Stimulated activated CD4-positive, alpha-beta T cell treated with anti-CD3 and anti-CD28 coated beads, Interleukin-2, amount 100 ng/mL, for 4 hours (primary cell): ENCODE measurements around the gene ZFP82.

Experiments used
- DNase-seq: peaks from one replicate; pipeline ENCODE4 v3.0.0-alpha.2; 2020; ENCODE audit warnings: low read depth

The ZFP82 gene

DNA sequence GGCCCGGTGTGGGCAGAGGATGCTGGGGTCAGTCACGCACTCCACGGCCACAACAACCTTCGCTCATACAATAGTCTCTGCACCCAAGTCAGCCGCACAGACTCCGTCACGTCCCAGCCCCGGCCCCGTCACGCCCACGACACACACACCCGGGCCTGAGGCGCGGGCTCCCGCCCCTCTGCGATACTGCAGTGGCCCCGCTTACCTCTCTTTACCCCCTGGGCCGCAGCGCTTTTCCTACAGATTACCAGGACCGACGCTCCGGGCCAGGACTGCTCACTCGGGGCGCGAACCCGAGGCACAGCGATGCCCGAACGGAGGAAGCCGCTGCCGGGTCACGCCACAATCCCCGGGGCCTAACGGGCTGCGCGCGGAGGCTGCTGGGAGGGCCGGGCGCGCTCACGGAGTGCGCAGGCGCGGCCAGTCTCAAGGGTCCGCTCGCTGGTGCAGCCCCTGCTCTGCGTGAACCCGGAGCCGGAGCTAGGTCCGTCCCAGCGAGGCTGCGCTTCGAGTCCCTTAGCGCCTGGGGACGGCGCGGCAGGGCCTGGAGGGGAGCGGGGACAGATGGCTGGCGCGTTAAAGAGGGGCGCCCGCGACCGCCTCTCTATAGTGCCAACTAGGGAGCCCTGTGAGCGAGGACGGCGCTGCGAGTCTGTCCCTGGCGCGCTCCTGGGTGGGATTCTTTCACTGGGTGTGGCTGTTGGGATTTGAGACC lies at the start of gene ZFP82:
Gene ZFP82 (minus strand): TSS at position 358 of the 715 bp plus-strand sequence. CDS start 8,855 bp downstream, outside the sequence.
- peak; percentile 63 for DNase-seq

DNA sequence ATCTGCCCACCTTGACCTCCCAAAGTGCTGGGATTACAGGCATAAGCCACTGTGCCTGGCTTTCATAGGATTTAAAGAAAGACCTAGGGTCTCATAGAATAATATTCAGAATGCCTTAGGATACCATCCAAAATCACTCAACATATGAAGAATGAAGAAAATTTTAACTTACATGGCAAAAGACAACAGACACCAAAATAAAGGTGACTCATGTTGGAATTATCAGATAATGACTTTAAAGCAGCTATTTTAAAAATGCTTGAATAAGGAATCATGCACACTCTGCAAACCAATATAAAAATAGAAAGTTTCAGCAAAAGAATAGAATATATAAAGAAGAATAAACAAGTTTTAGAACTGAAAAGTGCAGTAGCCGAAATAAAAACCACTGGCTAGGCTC lies 41.6 kb upstream of the ZFP82 start:
- DNase-seq: no peak

DNA sequence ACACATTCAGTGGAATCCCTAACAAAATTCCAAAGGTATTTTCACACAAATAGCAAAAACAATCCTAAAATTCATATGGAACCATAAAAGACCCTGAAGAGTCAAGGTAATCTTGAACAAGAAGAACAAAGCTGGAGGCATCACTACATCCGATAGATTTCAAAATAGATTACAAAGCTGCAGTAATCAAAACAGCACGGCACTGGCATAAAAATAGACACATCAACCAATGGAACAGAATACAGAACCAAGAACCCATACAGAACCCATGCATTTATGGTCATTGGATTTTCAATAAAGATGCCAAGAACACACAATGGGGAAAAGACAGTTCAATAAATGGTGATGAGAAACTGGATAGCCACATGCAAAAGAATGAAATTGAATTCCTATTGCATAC lies 38.4 kb upstream of the ZFP82 start:
- DNase-seq: no peak

DNA sequence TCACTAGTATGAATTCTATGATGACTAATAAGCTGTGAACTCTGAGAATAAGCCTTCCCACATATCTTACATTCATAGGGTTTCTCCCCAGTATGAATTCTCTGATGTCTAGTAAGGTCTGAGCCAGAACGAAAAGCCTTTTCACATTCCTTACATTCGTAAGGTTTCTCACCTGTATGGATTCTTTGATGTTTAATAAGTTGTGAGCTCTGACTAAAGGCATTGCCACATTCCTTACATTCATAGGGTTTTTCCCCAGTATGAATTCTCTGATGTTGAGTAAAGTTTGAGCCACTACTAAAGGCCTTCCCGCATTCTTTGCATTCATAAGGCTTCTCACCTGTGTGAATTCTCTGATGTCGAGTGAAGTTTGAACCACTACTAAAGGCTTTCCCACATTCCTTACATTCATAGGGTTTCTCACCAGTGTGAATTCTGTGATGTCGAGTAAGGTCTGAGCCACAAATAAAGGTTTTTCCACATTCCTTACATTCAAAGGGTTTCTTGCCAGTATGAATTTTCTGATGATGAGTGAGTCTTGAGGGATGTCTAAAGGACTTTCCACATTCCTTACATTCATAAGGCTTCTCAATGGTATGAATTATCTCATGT lies 30.7 kb upstream of the ZFP82 start:
- no peak for DNase-seq

DNA sequence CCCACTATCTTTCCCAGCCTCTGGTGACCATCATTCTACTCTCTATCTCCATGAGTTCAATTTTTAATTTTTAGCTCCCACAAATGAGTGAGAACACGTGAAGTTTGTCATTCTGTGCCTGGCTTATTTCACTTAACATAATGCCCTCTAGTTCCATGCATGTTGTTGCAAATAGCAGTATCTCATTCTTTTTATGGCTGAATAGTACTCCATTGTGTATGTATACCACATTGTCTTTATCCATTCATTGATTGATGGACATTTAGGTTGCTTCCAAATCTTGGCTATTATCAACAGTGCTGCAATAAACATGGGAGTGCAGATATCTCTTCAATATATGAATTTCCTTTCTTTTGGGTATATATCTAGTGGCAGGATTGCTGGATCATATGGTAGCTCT lies 22.9 kb upstream of the ZFP82 start:
- no peak for DNase-seq

DNA sequence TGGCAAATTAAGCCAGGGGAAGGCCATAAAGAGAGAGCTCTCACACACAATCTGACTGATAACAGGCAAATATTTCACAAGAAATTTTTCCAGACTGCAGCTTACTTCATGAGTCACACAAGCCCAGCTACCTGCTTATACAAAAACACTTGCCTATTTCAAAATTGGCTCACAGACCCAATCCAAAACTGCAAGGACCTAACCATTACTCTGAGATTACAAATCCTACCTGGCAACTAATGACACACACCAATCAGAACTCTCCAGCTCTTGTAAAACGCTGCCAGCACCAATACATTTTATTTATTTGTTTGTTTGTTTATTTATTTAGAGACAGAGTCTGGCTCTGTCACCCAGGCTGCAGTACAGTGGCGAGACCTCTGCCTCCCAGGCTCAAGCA lies 18.1 kb upstream of the ZFP82 start:
- DNase-seq: no peak

DNA sequence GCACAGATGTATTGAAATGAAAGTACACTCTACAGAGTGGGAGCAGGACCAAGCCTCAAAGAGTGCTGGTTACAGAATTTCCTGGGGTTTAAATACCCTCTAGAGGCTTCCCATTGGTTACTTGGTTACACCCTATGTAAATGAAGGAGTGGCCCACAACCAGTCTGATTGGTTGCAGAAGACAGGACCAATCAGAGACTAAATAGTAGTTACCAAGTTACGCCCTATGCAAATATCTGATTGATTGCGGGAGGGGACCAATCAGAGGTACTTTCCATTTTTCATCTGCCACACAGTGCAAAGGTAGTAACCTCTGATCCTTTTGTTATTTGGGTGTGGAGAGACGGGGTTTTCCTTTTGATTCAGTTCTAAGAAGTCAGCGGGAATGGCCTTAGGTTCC lies 5.5 kb upstream of the ZFP82 start:
- DNase-seq: no peak

DNA sequence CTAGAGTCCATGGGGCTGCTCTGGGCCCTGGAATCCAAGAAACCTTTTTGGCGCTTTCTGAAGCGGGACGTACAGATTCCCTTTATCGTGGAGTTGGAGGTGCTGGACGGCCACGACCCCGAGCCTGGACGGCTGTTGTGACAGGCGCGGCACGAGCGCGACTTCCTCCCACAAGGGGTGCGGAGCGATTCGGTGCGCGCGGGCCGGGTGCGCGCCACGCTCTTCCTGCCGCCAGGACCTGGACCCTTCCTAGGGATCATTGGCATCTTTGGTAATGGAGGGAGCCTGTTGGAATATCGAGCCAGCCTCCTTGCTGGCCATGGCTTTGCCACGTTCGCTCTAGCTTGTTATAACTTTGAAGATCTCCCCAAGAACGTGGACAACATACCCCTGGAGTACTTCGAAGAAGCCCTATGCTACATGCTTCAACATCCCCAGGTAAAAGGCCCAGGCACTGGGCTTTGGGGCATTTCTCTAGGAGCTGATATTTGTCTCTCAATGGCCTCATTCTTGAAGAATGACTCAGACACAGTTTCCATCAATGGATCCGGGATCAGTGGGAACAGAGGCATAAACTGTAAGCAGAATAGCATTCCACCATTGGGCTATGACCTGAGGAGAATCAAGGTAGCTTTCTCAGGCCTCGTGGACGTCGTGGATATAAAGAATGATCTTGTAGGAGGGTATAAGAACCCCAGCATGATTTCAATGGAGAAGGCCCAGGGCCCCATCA lies 3.5 kb upstream of the ZFP82 start:
- DNase-seq: no peak

DNA sequence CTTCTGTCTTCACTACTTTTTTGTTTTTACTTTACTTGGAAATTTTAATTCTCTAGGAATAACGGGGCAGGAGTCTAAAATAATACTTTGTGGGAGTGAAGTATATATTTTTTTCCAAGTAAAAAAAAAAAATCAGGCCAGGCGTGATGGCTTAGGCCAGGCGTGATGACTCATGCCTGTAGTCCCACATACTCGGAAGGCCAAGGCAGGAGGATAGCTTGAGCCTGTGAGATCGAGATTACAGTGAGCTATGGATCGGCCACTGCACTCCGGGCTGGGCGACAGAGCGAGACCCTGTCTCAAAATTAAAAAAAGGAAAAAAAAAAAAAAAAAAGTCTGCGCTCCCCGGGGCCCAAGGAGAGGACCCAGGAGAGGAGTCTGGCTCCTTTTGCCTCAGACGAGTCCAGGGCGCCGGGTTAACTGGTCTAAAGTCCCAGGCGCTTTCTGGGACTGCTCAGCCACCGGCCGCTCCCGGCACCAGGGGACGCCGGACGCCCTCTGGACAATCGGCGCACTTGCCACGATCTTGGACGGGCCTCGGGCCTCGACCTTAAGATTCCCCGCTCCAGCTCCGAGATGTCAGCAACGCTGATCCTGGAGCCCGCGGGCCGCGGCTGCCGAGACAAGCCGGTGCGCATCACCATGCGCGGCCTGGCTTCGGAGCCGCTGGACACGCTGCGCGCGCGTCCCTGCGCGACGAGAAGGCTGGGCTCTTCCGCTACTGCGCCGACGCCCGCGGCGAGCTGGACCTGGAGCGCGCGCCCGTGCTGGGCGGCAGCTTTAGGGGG lies 2.7 kb upstream of the ZFP82 start:
- DNase-seq: no peak

DNA sequence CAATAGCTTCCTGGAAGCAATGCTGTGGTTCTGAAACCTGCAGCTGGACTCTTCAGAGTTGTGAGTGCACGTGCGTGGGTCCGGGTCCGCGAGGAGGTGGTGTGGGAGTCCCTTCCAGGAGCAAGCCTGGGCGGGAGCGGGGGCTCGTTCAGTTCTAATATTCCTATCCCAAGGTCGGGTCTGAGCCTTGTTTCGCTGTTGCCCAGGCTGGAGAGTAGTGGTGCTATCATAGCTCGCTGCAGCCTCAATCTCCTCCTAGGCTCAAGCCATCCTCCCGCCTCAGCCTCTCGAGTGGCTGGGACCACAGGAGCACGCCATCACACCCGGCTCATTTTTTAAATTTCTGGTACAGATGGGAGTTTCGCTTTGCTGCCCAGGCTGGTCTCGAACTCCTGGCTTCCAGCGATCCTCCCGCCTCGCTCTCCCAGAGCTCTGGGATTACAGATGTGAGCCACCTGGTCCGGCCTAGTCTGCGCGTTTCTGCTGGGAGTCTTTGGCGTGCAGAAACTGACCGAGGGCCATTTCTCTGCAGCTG lies 625 bp downstream of the ZFP82 start:
- no peak for DNase-seq

DNA sequence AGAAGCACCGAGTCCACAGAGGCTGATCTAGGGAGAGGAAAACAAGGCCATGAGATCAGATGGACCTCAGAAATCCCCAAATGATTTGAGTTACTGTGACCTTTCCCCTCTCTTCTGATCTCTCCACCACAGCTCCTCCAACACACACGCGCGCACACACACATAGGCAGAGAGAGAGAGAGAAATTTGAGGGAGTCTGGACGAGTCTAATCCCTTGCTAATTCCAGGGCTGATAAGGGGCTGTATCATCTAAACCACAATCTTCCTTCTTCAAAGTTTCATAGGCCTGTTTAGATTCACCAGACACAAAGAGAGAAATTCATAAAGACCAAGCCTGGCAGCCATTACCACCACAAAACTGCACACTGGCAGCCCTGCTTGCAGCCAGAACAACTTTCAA lies 8.6 kb downstream of the ZFP82 start:
- DNase-seq: no peak

DNA sequence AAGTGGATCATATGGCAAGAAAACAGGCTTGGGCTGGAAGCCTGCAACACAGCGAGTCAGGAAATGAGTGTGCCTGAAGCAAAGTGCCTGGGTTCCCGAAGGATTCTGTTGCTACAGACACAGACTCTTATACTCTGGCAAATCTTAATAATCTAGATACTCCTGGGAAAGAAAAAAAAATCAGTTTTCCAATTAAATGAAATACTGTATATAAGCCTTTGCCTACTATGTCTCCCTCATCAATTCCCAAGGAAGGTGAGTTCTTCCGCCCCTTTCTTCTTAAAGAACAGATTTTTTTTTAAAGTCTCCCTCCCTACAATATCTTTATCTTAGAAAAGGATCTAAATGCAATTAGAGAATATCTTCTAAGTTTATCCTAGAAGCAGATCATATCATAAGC lies 10.3 kb downstream of the ZFP82 start:
- DNase-seq: no peak

DNA sequence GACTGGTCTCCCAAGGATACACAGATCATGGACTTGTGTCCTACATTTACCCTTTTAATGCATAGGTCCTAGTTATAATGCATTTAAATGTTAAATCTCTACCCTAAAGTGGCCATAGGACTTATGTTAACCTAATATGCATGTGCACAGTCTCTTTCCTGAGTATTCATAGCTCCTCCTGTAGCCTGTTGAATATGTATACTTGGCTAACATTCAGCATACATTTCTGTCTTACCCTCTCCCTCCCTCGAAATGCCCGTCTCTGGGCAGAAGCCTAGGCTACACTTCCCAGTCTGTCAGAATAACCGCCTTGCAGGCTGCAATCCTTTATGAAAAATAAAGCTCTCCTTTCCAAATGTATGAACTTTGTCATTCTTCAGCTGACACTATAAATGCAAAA lies 13.9 kb downstream of the ZFP82 start:
- DNase-seq: no peak

DNA sequence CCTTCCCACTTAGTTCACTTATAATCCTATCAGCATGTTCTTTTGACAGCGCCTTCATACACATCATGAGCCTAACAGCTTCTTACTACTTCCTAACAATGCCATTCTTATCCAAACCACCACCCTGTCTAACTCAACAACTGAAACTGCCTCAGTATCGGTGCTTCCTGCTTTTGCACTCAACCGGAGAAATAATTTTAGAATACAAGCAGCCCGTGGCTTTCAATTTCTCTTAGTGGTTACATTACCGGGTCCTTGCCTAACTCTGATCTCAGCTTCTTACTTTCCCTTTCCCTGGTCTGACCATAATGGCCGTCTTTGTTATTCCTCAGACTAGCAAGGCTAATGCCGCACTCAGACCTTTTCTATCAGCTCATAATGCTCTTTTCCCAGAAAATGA lies 17.0 kb downstream of the ZFP82 start:
- DNase-seq: no peak

DNA sequence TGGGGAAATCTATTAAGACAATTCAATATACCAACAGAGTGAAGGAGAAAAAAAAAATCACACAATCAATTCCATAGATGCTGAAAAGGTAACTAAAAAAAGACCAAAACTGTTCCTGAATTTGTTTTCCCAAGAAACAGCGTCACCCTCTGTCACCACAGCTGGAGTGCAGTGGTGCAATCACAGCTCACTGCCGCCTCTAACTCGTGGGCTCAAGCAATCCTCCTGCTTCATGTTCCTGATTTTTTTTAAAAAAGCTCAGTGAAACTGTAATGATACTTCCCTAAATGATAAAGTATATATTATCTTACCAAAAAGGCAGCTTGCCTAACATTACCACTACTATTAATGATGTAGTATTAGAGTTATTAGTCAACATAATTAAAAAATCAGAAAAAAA lies 19.9 kb downstream of the ZFP82 start:
- no peak for DNase-seq

DNA sequence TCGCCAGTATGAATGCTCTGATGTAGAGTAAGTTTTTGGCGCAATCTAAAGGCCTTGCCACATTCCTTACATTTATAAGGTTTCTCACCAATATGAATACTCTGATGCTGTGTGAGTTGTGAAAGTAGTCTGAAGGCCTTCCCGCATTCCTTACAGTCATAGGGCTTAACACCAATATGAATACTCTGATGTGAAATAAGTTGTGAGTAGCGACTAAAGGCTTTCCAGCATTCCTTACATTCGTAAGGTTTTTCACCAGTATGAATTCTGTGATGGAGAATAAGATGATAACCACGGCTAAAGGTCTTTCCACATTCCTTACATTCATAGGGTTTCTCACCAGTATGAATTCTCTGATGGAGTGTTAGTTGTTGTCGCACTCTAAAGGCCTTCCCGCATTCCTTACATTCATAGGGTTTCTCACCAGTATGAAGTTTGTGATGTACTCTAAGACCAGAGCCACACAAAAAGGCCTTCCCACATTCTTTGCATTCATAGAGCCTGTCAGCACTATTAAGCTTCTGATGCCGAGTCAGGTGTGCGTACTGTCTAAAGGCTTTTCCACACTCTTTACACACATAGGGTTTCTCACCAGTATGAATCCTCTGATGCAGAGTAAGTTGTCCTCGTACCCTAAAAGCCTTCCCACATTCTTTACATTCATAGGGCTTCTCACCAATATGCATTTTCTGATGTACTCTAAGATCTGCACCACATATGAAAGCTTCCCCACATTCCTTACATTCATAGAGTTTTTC lies 25.3 kb downstream of the ZFP82 start:
- DNase-seq: no peak

DNA sequence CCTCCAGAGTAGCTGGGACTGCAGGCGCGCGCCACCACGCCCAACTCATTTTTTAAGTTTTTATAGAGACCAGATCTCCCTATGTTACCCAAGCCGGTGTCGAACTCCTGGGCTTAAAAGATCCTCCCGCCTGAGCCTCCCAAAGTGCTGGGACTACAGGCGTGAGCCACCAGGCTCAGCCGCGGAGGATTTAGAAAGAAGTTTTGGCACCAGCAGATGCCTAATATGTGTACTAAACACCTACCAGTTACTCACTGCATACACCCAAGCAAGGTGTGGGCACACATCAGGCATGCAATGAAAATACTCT lies 39.0 kb downstream of the ZFP82 start:
- DNase-seq: no peak

DNA sequence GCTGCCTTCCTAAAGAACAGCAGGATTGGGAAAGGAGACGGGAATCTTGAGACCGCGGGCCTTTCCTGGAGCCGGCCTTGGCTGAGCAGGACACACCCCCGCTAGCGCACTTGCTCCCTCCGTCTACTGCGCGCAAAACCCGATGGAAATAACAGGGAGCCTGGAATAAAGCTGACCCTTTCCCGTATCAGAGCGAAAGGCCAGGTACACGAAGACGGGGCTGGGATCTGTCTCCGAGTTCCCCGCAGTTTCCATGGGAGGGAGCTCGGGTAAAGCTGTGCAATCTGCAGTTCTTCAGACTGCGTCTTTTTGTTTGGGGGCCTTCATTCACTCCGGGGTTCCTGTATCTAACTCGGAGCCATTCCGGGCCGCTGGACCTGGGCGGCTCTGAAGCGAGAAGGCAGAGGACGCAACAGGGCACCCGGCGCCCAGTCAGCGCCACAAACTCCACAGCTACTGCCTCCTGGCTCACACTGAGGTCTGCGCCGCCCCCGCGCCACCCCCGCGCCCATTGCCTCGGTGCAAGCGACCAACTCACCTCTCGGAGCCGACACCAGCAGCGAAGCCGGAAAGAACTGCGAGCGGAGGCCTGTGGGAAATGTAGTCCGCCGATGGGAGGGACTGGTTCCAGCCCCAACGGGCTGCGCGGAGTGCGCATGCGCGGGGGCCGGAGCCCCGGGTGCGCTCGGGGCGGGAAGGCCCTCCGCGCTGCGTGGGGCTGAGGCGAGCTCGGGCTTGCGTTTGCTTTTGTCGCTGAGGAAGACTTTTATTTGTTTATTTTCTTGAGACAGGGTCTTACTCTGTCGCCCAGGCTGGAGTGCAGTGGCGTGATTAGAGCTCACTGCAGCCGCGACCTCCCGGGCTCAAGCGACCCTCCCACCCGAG lies 39.6 kb downstream of the ZFP82 start, which contains the start of gene ZFP14:
Gene ZFP14 (minus strand): TSS at position 577 of the 885 bp plus-strand sequence. CDS start 11,309 bp downstream, outside the sequence.
- DNase-seq: peak; percentile 97

DNA sequence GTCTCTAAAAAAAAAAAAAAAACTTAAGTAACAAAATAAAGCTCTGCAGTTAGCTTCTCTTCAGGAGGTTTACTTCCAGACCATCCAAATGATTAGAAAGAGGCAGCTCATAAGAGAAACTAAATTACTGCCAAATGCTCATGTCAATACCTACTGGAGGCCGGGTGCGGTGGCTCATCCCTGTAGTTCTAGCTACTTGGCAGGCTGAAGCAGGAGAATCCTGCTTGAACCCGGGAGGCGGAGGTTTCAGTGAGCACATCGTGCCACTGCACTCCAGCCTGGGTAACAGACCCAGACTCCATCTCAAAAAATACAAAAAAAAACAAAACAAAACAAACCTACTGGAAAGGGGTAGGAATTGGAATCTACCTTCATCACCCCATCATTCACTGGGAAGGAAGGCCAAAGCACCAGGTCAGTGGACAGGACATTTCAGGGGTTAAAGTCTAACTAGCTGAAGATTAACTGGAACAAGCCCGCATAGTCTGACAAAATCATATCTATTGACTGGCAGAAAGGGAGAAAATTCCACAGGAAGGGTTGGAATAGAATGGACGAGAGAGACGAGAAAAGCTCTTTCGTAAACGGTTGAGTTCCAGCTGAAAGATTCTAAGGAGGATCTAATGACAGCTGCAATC lies 40.8 kb downstream of the ZFP82 start:
- no peak for DNase-seq

DNA sequence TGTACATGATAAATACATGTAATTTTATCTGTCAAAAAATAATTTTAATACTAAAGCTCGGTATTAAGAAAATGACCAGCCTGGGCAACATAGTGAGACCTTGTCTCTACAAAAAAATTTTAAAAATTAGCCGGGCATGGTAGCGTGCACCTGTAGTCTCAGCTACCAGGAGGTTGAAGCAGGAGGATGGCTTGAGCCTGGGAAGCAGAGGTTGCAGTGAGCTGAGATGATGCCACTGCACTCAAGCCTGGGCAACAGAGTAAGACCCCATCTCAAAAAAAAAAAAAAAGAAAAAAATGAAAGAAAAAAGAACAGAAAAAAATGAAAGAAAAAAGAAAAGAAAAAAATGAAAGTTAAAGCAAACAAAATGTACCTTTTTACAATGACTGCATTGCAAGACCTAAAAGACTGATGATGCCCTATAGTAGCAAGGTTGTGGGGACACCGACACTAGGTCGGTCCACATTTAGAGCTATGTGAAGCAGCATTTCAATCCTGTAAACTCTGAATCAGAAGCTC lies 44.7 kb downstream of the ZFP82 start:
- DNase-seq: no peak
